ENCODE measurements around the gene PLOD3. TPM values are rescaled to one million over a fixed set of nuclear protein-coding genes. Genes with fewer than 3 reads are reported as not detected.
"Not testable (repeated sequence)": the region's sequence is repeated elsewhere in the genome, so short reads cannot be mapped to it uniquely, and the experiment has no call there.

The PLOD3 gene
- total RNA-seq (2014; rRNA removed; shearing (Covaris generic)) = 126 and 149 TPM in 2 replicates
- polyA plus RNA-seq (2016; fragmentation: Nextera tagmentation; extraction: Ambion mirVana) = 189 and 190 TPM in 2 replicates

- 1% methylated on average over 22 to 55 of the region's 57 CpGs for WGBS, 2 experiments (ENCODE audit: low coverage in 1 of 2, low lambda C conversion rate in 2 of 2, missing lambda C conversion rate in 2 of 2)
- peak within 1 kb of the TSS; percentile 88 for H3K9ac ChIP-seq
- peak within 1 kb of the TSS; percentile 95 for H3K4me3 ChIP-seq
- no peaks in the 10 kb centered on the region for H4K20me1 ChIP-seq (ENCODE audit: insufficient read depth)
- peaks cover 21% of the 10 kb centered on the region for H3K4me1 ChIP-seq (ENCODE audit: insufficient read depth)
- no peaks in the 10 kb centered on the region for H3K9me2 ChIP-seq (ENCODE audit: insufficient read depth)
- peak within 1 kb of the TSS; percentile 94 for H3K27ac ChIP-seq
- peaks cover 80% of the 10 kb centered on the region for H3K79me2 ChIP-seq (ENCODE audit: insufficient read depth)
- no peaks in the 10 kb centered on the region for H3K27me3 ChIP-seq (replicated peaks; ENCODE audit: insufficient read depth)
- in situ Hi-C loops (cut with MboI) = no loop called here
- H3F3A ChIP-seq (ENCODE audit: insufficient read depth) = no peaks in the 10 kb centered on the region
- TF ChIP-seq EZH2 (IDR thresholded peaks at IDR 0.05; ENCODE audit: insufficient read depth, poor library complexity, severe bottlenecking) (no peak), EZH2phosphoT487 (IDR thresholded peaks at IDR 0.05; ENCODE audit: insufficient read depth, low read depth) (no peak)
- peak; percentile 100 for DNase-seq
- peaks cover 18% of the 10 kb centered on the region; the same call in 1 of the 2 replicates for H3K36me3 ChIP-seq (ENCODE audit: low read depth)
- peak within 1 kb of the TSS; percentile 95 for H3K4me2 ChIP-seq (ENCODE audit: unreplicated experiment)
- H3K9me3 ChIP-seq (ENCODE audit: low read depth) = no peaks in the 10 kb centered on the region
- H2AFZ ChIP-seq = peak within 1 kb of the TSS; percentile 93
Observed at GRCh38 chr7:101217388-101218235, at the start of gene PLOD3, which contains the start of gene ZNHIT1. Gene PLOD3, minus strand, starts transcription at chr7:101217581. Its CDS starts 307 bp downstream, at chr7:101217274. Gene ZNHIT1, plus strand, starts transcription at chr7:101218165. Its CDS starts 31 bp downstream, at chr7:101218196.

GRCh38 chr7:101265622-101266516 lies 48.5 kb upstream of the PLOD3 start:
- H3K4me1 ChIP-seq (ENCODE audit: insufficient read depth) = 0 out of 2 replicates have a peak, but pooled peaks cover 3% of the 10 kb centered on the region
- H3K27me3 ChIP-seq (replicated peaks; ENCODE audit: insufficient read depth) = no peaks in the 10 kb centered on the region; the same call in 1 of the 2 replicates
- TF ChIP-seq EZH2 (IDR thresholded peaks at IDR 0.05; ENCODE audit: insufficient read depth, poor library complexity, severe bottlenecking) (no peak), EZH2phosphoT487 (IDR thresholded peaks at IDR 0.05; ENCODE audit: insufficient read depth, low read depth) (no peak)
- no peak overlapping the region for H3K27ac ChIP-seq
- no peak for DNase-seq
- H4K20me1 ChIP-seq (ENCODE audit: insufficient read depth) = no peaks in the 10 kb centered on the region
- H3K9me2 ChIP-seq (ENCODE audit: insufficient read depth) = no peaks in the 10 kb centered on the region
- no peaks in the 10 kb centered on the region for H3K9me3 ChIP-seq (ENCODE audit: low read depth)
- in situ Hi-C loops (cut with MboI) = no loop called here
- H3K36me3 ChIP-seq (ENCODE audit: low read depth) = no peaks in the 10 kb centered on the region
- H3F3A ChIP-seq (ENCODE audit: insufficient read depth) = no peaks in the 10 kb centered on the region
- H3K79me2 ChIP-seq (ENCODE audit: insufficient read depth) = no peaks in the 10 kb centered on the region
- 73 to 77% methylated on average over 17 of the region's 17 CpGs for WGBS, 2 experiments (ENCODE audit: low coverage in 1 of 2, low lambda C conversion rate in 2 of 2, missing lambda C conversion rate in 2 of 2)
- H2AFZ ChIP-seq = no peak overlapping the region
- H3K9ac ChIP-seq = no peak overlapping the region
- no peak overlapping the region for H3K4me3 ChIP-seq
- no peak overlapping the region for H3K4me2 ChIP-seq (ENCODE audit: unreplicated experiment)

GRCh38 chr7:101264102-101264706 lies 46.8 kb upstream of the PLOD3 start:
- H3K9me2 ChIP-seq (ENCODE audit: insufficient read depth); H2AFZ ChIP-seq; H3K27ac ChIP-seq; H3K79me2 ChIP-seq (ENCODE audit: insufficient read depth); H3K9me3 ChIP-seq (ENCODE audit: low read depth); H3F3A ChIP-seq (ENCODE audit: insufficient read depth); H3K36me3 ChIP-seq (ENCODE audit: low read depth); H4K20me1 ChIP-seq (ENCODE audit: insufficient read depth); H3K9ac ChIP-seq; in situ Hi-C loops (cut with MboI); H3K27me3 ChIP-seq (replicated peaks; ENCODE audit: insufficient read depth); H3K4me1 ChIP-seq (ENCODE audit: insufficient read depth); H3K4me2 ChIP-seq (ENCODE audit: unreplicated experiment); H3K4me3 ChIP-seq: not testable (repeated sequence)
- peak; percentile 36 for DNase-seq
- WGBS, 2 experiments (ENCODE audit: low coverage in 1 of 2, low lambda C conversion rate in 2 of 2, missing lambda C conversion rate in 2 of 2) = 44 to 58% methylated on average over 6 of the region's 6 CpGs

- Histone ChIP-seq H3K79me2 (ENCODE audit: insufficient read depth) (no peaks in the 10 kb centered on the region), H3K27me3 (replicated peaks; ENCODE audit: insufficient read depth) (peaks cover 3% of the 10 kb centered on the region; the same call in 1 of the 2 replicates), H3K9me3 (ENCODE audit: low read depth) (no peaks in the 10 kb centered on the region), H3K4me2 (ENCODE audit: unreplicated experiment) (no peak overlapping the region), H3K9me2 (ENCODE audit: insufficient read depth) (no peaks in the 10 kb centered on the region), H3F3A (ENCODE audit: insufficient read depth) (no peaks in the 10 kb centered on the region), H4K20me1 (ENCODE audit: insufficient read depth) (no peaks in the 10 kb centered on the region), H2AFZ (no peak overlapping the region), H3K27ac (no peak overlapping the region), H3K4me3 (no peak overlapping the region), H3K36me3 (ENCODE audit: low read depth) (no peaks in the 10 kb centered on the region), H3K9ac (no peak overlapping the region), H3K4me1 (ENCODE audit: insufficient read depth) (no peaks in the 10 kb centered on the region)
- 16 to 19% methylated on average over 7 of the region's 7 CpGs for WGBS, 2 experiments (ENCODE audit: low coverage in 1 of 2, low lambda C conversion rate in 2 of 2, missing lambda C conversion rate in 2 of 2)
- peak; percentile 28 for DNase-seq
- in situ Hi-C loops (cut with MboI) = no loop called here
- TF ChIP-seq EZH2 (IDR thresholded peaks at IDR 0.05; ENCODE audit: insufficient read depth, poor library complexity, severe bottlenecking) (no peak), EZH2phosphoT487 (IDR thresholded peaks at IDR 0.05; ENCODE audit: insufficient read depth, low read depth) (no peak)
Observed at GRCh38 chr7:101258243-101258731, 40.9 kb upstream of the PLOD3 start.

All from GM23248 (cell line).